Osteoblast (primary cell): ENCODE data around the gene HK1. TPM values are rescaled to one million over a fixed set of nuclear protein-coding genes. Genes with fewer than 3 reads are reported as not detected.

ENCODE experiments used
- DNase-seq: peaks from one replicate; pipeline ENCODE4 v3.0.0; 2011; ENCODE audit warnings: low spot score, mixed read lengths; ENCODE audit not compliant: insufficient read length; ENCODE audit errors: missing footprints
- H2AFZ ChIP-seq: 2 replicates; pipeline ENCODE4 v1.6.0; 2011; ENCODE audit warnings: mild to moderate bottlenecking, low read length
- H3K27ac ChIP-seq: 2 replicates; pipeline ENCODE4 v1.5.1; 2011; ENCODE audit warnings: mild to moderate bottlenecking, low read depth, low read length, moderate library complexity
- H3K27me3 ChIP-seq: 2 replicates; pipeline ENCODE4 v1.6.0; 2012; ENCODE audit warnings: mild to moderate bottlenecking, control low read depth, inconsistent platforms, low read length, moderate library complexity; ENCODE audit not compliant: insufficient read depth
- H3K36me3 ChIP-seq: 2 replicates; pipeline ENCODE4 v1.5.1; 2011; ENCODE audit warnings: mild to moderate bottlenecking, low read length, control low read depth, moderate library complexity; ENCODE audit not compliant: insufficient read depth
- H3K4me1 ChIP-seq: 2 replicates; pipeline ENCODE4 v1.5.1; 2011; ENCODE audit warnings: mild to moderate bottlenecking, low read length, control low read depth, moderate library complexity; ENCODE audit not compliant: insufficient read depth
- H3K4me2 ChIP-seq: 2 replicates; pipeline ENCODE4 v1.6.0; 2011; ENCODE audit warnings: mild to moderate bottlenecking, low read length; ENCODE audit not compliant: insufficient read depth
- H3K4me3 ChIP-seq: fragments of 200-600 bp; sonication (generic); 3 replicates; pipeline ENCODE4 v1.5.1; 2012; ENCODE audit warnings: mild to moderate bottlenecking, low read length, inconsistent platforms; ENCODE audit not compliant: insufficient read depth
- H3K79me2 ChIP-seq: 2 replicates; pipeline ENCODE4 v1.6.0; 2012; ENCODE audit warnings: mild to moderate bottlenecking, low read length, control low read depth, inconsistent platforms; ENCODE audit not compliant: insufficient read depth
- H3K9me3 ChIP-seq: 2 replicates; pipeline ENCODE4 v1.5.1; 2011; ENCODE audit warnings: low read depth, low read length, control low read depth
- H4K20me1 ChIP-seq: 2 replicates; pipeline ENCODE4 v1.6.0; 2012; ENCODE audit warnings: mild to moderate bottlenecking, low read length, control low read depth; ENCODE audit not compliant: insufficient read depth
- CTCF ChIP-seq: IDR thresholded peaks from 2 replicates; pipeline ENCODE4 v1.5.1; 2011; ENCODE audit warnings: mild to moderate bottlenecking, low read depth, low read length, moderate library complexity; ENCODE audit errors: extremely low read depth
- total RNA-seq: library from RNA; depleted of rRNA; stranded (reverse); fragments of >200 nt; gene quantifications from 2 replicates; pipeline ENCODE4 v1.2.3, GENCODE V29; 2012

Gene HK1
- total RNA-seq, 1 donor: 111 TPM

- TF ChIP-seq CTCF: no peak
- no peak overlapping the region for H2AFZ ChIP-seq
Measured at GRCh38 chr10:69253171-69253570, 25.1 kb upstream of the HK1 start.

GRCh38 chr10:69254877-69255276, 23.4 kb upstream of the HK1 start:
- Histone ChIP-seq H3K79me2 (no peaks in the 10 kb centered on the region), H3K27me3 (no peaks in the 10 kb centered on the region), H3K9me3 (no peaks in the 10 kb centered on the region), H3K27ac (no peak overlapping the region), H3K4me1 (no peaks in the 10 kb centered on the region), H4K20me1 (no peaks in the 10 kb centered on the region), H2AFZ (no peak overlapping the region), H3K36me3 (no peaks in the 10 kb centered on the region), H3K4me3 (no peak overlapping the region), H3K4me2 (no peak overlapping the region)
- TF ChIP-seq CTCF: no peak
- no peak for DNase-seq

More at GRCh38 chr10:69253171-69253570, 25.1 kb upstream of the HK1 start:
- no peaks in the 10 kb centered on the region for H4K20me1 ChIP-seq
- H3K4me3 ChIP-seq: no peak overlapping the region
- no peaks in the 10 kb centered on the region for H3K36me3 ChIP-seq
- H3K79me2 ChIP-seq: no peaks in the 10 kb centered on the region
- no peaks in the 10 kb centered on the region for H3K9me3 ChIP-seq
- no peak overlapping the region for H3K27ac ChIP-seq
- H3K27me3 ChIP-seq: no peaks in the 10 kb centered on the region
- DNase-seq: no peak
- no peaks in the 10 kb centered on the region for H3K4me1 ChIP-seq
- H3K4me2 ChIP-seq: no peak overlapping the region

- no peak overlapping the region for H3K4me3 ChIP-seq
- TF ChIP-seq CTCF: no peak
- no peaks in the 10 kb centered on the region for H4K20me1 ChIP-seq
- no peak overlapping the region for H3K27ac ChIP-seq
- no peaks in the 10 kb centered on the region for H3K4me1 ChIP-seq
- H2AFZ ChIP-seq: no peak overlapping the region
- no peaks in the 10 kb centered on the region for H3K9me3 ChIP-seq
- no peak overlapping the region for H3K4me2 ChIP-seq
- no peaks in the 10 kb centered on the region for H3K36me3 ChIP-seq
- DNase-seq: no peak
- no peaks in the 10 kb centered on the region for H3K79me2 ChIP-seq
- no peaks in the 10 kb centered on the region for H3K27me3 ChIP-seq
Measured at GRCh38 chr10:69259547-69260243, 18.6 kb upstream of the HK1 start.

GRCh38 chr10:69261184-69261583, 17.1 kb upstream of the HK1 start:
- H3K36me3 ChIP-seq: no peaks in the 10 kb centered on the region
- no peaks in the 10 kb centered on the region for H3K79me2 ChIP-seq
- no peak for DNase-seq
- no peak overlapping the region for H2AFZ ChIP-seq
- H4K20me1 ChIP-seq: no peaks in the 10 kb centered on the region
- H3K4me2 ChIP-seq: no peak overlapping the region
- H3K27ac ChIP-seq: no peak overlapping the region
- H3K4me3 ChIP-seq: no peak overlapping the region
- no peaks in the 10 kb centered on the region for H3K9me3 ChIP-seq
- H3K4me1 ChIP-seq: no peaks in the 10 kb centered on the region
- H3K27me3 ChIP-seq: no peaks in the 10 kb centered on the region
- TF ChIP-seq CTCF: no peak
